HEK293T (cell line): ENCODE data around the gene MFNG.

ENCODE experiments used
- CTCF ChIA-PET: fragments of 350-600 bp; formaldehyde crosslinking; extraction: SDS; loops from one replicate; lab custom pipeline; 2021; ENCODE audit warnings: antibody characterized with exemption, inconsistent platforms; lab: Yijun Ruan, JAX
- POLR2A ChIA-PET: fragments of 350-600 bp; formaldehyde crosslinking; extraction: SDS; loops from one replicate; lab custom pipeline; 2020; ENCODE audit warnings: antibody characterized with exemption, inconsistent platforms; lab: Yijun Ruan, JAX
- DNase-seq: peaks from one replicate; pipeline ENCODE4 v3.0.0; 2012; ENCODE audit warnings: mixed read lengths; ENCODE audit errors: extremely low spot score
- ARNT ChIP-seq: fragments of 450-650 bp; IDR thresholded peaks from 2 replicates; pipeline ENCODE4 v1.6.1; 2017; ENCODE audit warnings: mild to moderate bottlenecking
- BHLHE40 ChIP-seq: fragments of 450-650 bp; IDR thresholded peaks from 2 replicates; pipeline ENCODE4 v1.6.1; 2016; ENCODE audit warnings: mild to moderate bottlenecking, moderate library complexity, borderline replicate concordance
- CTBP1 ChIP-seq: fragments of 450-650 bp; IDR thresholded peaks from 2 replicates; pipeline ENCODE4 v1.6.1; 2016; ENCODE audit warnings: borderline replicate concordance
- ELF4 ChIP-seq: fragments of 450-650 bp; IDR thresholded peaks from 2 replicates; pipeline ENCODE4 v1.6.1; 2017; ENCODE audit warnings: antibody characterized with exemption
- FOXA1 ChIP-seq: fragments of 450-650 bp; IDR thresholded peaks from 2 replicates; pipeline ENCODE4 v1.6.1; 2016; ENCODE audit warnings: mild to moderate bottlenecking
- FOXK2 ChIP-seq: fragments of 450-650 bp; IDR thresholded peaks from 2 replicates; pipeline ENCODE4 v1.6.1; 2016; ENCODE audit warnings: mild to moderate bottlenecking
- FOXM1 ChIP-seq: fragments of 450-650 bp; IDR thresholded peaks from 2 replicates; pipeline ENCODE4 v1.6.1; 2017; ENCODE audit warnings: mild to moderate bottlenecking, borderline replicate concordance
- HDGF ChIP-seq: fragments of 450-650 bp; IDR thresholded peaks from 2 replicates; pipeline ENCODE4 v1.6.1; 2017; ENCODE audit warnings: antibody characterized with exemption, borderline replicate concordance
- L3MBTL2 ChIP-seq: fragments of 450-650 bp; conservative IDR thresholded peaks from 2 replicates; pipeline ENCODE4 v1.6.1; 2016; ENCODE audit warnings: mild to moderate bottlenecking
- LEF1 ChIP-seq: fragments of 450-650 bp; IDR thresholded peaks from 2 replicates; pipeline ENCODE4 v1.6.1; 2017; ENCODE audit warnings: mild to moderate bottlenecking, borderline replicate concordance
- NFRKB ChIP-seq: fragments of 450-650 bp; IDR thresholded peaks from 2 replicates; pipeline ENCODE4 v1.6.1; 2016; ENCODE audit warnings: mild to moderate bottlenecking, moderate library complexity
- SP1 ChIP-seq: fragments of 450-650 bp; IDR thresholded peaks from 2 replicates; pipeline ENCODE4 v1.6.1; 2017
- SUZ12 ChIP-seq: fragments of 450-650 bp; IDR thresholded peaks from 2 replicates; pipeline ENCODE4 v1.6.1; 2016; ENCODE audit warnings: mild to moderate bottlenecking
- TARDBP ChIP-seq: fragments of 450-650 bp; IDR thresholded peaks from 2 replicates; pipeline ENCODE4 v1.6.1; 2016
- ZNF384 ChIP-seq: fragments of 450-650 bp; IDR thresholded peaks from 2 replicates; pipeline ENCODE4 v1.6.1; 2016
- TF ChIP-seq, protein P1 (sequence below): fragments of 450-650 bp; IDR thresholded peaks from 2 replicates; pipeline ENCODE4 v1.6.1; 2016

Gene MFNG

DNA sequence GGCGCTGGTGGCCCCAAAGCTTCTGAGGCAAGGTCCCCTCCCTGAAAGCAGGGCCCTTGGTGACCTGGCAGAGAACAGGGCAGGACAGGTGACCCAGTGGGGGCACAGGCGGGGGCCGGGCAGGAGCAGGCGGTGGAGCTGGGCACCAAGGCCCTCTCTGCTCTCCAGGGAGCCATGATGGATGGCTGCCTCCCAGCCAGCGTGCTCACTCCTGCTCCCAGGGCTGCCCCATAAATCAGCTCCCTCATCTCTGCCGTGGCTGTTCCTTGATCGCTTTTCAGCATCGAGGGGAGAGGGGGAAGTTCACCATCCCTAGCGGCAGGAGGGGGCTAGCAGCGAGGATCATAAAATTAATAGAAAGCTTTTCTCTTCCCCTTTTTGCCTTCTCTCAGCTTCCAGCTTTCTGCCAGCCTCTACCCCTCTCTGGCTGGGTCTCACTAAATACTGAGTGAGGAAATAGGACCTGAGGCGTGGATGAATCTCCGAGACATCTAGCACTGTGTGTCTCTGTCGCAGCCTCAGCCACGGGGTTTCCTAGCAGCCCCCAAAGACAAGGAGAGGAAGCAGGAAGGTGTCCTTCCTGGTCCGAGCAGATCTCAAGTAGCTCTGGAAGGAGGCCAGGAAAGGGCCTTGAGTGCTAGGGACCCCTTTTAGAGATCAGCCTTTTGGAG lies 36.7 kb downstream of the MFNG start:
- ChIA-PET CTCF (interaction anchor here (0.8 to 1.6 kb wide), 5 partner anchors 9 to 134 kb away, joined by 3 to 6 read pairs (median 5); no protein-coding TSS in a partner anchor), POLR2A (interaction anchor here (0.6 kb wide), 1 partner anchor 250 kb away, joined by 3 read pairs; no protein-coding TSS in a partner anchor)
- no peak for DNase-seq
- TF ChIP-seq SUZ12: no peak
- TF ChIP-seq, protein P1, sequence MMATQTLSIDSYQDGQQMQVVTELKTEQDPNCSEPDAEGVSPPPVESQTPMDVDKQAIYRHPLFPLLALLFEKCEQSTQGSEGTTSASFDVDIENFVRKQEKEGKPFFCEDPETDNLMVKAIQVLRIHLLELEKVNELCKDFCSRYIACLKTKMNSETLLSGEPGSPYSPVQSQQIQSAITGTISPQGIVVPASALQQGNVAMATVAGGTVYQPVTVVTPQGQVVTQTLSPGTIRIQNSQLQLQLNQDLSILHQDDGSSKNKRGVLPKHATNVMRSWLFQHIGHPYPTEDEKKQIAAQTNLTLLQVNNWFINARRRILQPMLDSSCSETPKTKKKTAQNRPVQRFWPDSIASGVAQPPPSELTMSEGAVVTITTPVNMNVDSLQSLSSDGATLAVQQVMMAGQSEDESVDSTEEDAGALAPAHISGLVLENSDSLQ: peak; percentile 31; the same call in 1 of the 2 replicates

DNA sequence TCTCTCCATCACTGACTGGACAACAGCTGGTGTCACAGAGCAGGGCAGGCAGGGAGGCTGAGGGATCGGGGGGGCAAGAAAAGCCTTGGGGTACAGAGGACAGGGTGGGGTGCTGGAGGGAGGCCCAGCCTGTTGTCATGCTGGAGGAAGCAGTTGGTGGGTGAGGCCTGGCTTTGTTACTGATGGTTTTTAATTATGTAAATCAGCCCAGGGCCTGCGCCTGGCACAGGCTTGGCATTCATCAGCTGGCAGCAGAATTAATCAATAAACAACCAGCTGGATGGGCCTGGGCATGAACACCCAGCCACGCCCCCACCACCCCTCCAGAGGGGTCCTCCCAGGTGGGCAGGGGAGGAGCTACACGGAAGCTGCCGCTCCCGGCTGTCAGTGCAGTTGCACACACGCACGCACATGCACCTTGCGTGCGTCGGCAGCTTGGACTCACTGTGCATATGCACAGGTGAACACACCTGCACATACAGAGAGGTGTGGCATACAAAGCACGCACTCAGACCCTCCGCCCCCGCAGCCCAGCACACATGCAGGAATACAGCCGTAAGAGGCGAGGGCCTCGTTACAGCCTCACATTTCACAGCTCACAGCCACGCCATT lies 37.6 kb downstream of the MFNG start:
- POLR2A ChIA-PET: interaction anchor here (0.6 to 0.8 kb wide), 2 partner anchors 144 to 249 kb away, joined by 3 read pairs; no protein-coding TSS in a partner anchor
- no peak for TF ChIP-seq FOXA1
- TF ChIP-seq TARDBP: no peak
- TF ChIP-seq LEF1: no peak
- no peak for TF ChIP-seq FOXM1
- TF ChIP-seq SP1: no peak
- no peak for TF ChIP-seq CTBP1
- no peak for TF ChIP-seq NFRKB
- no peak for TF ChIP-seq L3MBTL2
- no peak for TF ChIP-seq BHLHE40
- TF ChIP-seq, protein P1: no peak
- TF ChIP-seq FOXK2: no peak
- no peak for TF ChIP-seq ARNT
- TF ChIP-seq ELF4: no peak
- TF ChIP-seq SUZ12: no peak
- TF ChIP-seq HDGF: no peak
- no peak for TF ChIP-seq ZNF384
- DNase-seq: no peak
- CTCF ChIA-PET: interaction anchor here (0.8 to 1.4 kb wide), 3 partner anchors 10 to 132 kb away, joined by 4 to 6 read pairs (median 5); no protein-coding TSS in a partner anchor

DNA sequence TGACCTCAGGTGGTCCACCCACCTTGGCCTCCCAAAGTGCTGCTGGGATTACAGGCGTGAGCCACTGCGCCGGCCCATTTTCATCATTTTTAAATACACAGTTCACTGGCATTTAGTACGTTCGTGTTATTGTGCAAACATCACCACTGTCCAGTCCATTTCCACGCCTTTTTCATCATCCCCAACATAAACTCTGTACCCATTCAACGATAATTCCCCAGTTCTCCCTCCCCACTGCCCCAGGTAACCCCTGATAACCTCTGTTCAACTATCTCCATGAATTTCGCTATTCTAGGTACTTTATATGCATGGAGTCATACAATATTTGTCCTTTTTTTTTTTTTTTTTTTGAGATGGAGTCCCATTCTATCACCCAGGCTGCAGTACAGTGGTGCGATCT lies 40.7 kb downstream of the MFNG start:
- CTCF ChIA-PET: interaction anchor here (1.2 kb wide), 1 partner anchor 16 kb away, joined by 3 read pairs; no protein-coding TSS in a partner anchor
- no peak for DNase-seq
- TF ChIP-seq ZNF384 (no peak), CTBP1 (no peak), SP1 (no peak)
- POLR2A ChIA-PET: no interaction called here

DNA sequence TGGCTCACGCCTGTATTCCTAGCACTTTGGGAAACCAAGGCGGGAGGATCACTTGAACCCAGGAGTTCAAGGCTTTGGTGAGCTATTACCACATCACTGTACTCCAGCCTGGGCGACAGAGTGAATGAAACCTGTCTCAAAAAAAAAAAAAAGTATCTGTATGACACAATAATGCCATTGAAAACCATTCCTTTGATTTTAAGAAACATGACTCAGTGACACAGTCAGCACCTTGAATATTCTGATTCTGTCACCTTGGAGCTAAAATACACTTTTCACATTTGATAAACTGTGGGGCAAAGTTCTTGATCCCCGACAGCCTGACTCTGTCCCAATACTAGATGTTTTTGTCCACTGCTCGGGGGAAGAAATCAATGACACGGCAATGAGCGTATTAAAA lies 42.2 kb downstream of the MFNG start:
- POLR2A ChIA-PET: no interaction called here

DNA sequence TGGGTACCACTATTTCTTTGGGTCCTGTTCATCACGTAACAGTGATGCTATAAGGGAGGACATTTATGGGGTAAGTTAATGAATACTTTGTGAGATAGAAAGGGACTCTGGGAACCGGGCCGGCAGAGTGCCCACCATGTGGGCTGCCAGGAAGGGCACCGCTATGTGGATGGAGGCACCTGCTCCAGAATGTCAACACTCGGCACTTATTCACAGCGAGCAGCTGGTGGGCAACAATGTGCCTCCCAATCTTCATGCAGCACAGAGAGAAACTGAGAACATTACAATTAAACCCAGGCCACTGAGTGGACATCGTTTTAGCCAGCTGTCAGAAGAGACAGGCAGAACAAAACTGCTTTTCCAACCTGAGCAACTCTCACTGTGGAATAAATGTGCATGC lies 43.1 kb downstream of the MFNG start:
- DNase-seq: no peak
- ChIA-PET CTCF (no interaction called here), POLR2A (no interaction called here)
- TF ChIP-seq FOXK2 (no peak), ARNT (no peak), ZNF384 (no peak)

More for the DNA sequence above, 42.2 kb downstream of the MFNG start:
- CTCF ChIA-PET: no interaction called here
- DNase-seq: no peak
- TF ChIP-seq SP1 (no peak), NFRKB (no peak), HDGF (no peak), CTBP1 (no peak), ZNF384 (no peak), FOXM1 (no peak), LEF1 (no peak), ELF4 (no peak), FOXK2 (no peak), ARNT (no peak), FOXA1 (no peak), TARDBP (no peak), L3MBTL2 (no peak), BHLHE40 (no peak), SUZ12 (no peak)
- TF ChIP-seq, protein P1: no peak

DNA sequence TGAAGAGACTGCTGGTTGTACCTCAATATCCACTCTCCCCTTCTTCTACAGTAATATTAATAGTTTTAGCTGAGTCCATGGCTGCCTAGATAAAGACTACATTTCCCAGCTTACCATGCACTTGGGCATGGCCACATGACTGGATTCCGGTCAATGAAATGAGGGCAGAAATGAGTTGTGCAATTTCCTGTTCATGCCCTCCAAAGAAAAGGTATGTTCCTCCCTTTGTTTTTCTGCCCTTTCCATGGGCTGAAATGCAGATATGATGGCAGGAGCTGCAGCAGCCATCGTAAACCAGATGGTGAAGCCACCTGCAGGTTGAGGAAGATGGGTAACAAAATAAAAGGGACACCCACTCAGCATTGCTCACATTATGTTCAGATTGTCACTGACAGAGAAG lies 43.6 kb downstream of the MFNG start:
- DNase-seq: no peak
- POLR2A ChIA-PET: no interaction called here
- no peak for TF ChIP-seq SUZ12
- TF ChIP-seq ARNT: no peak
- no peak for TF ChIP-seq HDGF
- TF ChIP-seq ZNF384: no peak
- TF ChIP-seq LEF1: no peak
- CTCF ChIA-PET: no interaction called here

DNA sequence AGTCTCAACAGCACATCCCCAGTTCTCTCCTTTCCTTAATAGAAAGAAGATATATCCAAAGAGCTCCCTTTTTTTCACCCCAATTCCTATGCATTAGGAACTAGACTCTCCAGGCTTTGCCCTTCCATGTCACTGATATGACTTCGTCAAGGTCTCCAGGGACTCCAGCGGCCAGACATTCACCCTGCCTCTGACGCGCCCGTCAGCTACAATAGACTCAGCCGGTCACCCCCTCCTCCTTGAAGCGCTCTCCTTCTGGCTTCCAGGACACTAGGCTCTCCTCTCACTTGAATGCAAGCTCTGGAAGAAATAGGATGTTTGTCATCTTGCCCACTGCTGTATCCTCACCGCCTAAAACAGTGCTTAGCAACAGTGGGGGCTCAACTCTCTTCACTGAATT lies 44.0 kb downstream of the MFNG start:
- ChIA-PET CTCF (interaction anchor here (0.6 kb wide), 1 partner anchor 1108 kb away, joined by 4 read pairs; no protein-coding TSS in a partner anchor), POLR2A (no interaction called here)
- no peak for TF ChIP-seq SUZ12
- TF ChIP-seq SP1: no peak
- TF ChIP-seq FOXK2: no peak
- TF ChIP-seq FOXA1: no peak
- TF ChIP-seq BHLHE40: no peak
- no peak for TF ChIP-seq L3MBTL2
- TF ChIP-seq NFRKB: no peak
- TF ChIP-seq TARDBP: no peak
- TF ChIP-seq, protein P1: no peak
- DNase-seq: no peak
